Osteoblast (primary cell): ENCODE measurements around the gene KLRD1. TPM values are rescaled to one million over a fixed set of nuclear protein-coding genes. Genes with fewer than 3 reads are reported as not detected.

Experiments used
- DNase-seq: peaks from one replicate; pipeline ENCODE4 v3.0.0; 2011; ENCODE audit warnings: low spot score, mixed read lengths; ENCODE audit not compliant: insufficient read length; ENCODE audit errors: missing footprints
- H2AFZ ChIP-seq: 2 replicates; pipeline ENCODE4 v1.6.0; 2011; ENCODE audit warnings: mild to moderate bottlenecking, low read length
- H3K27ac ChIP-seq: 2 replicates; pipeline ENCODE4 v1.5.1; 2011; ENCODE audit warnings: mild to moderate bottlenecking, low read depth, low read length, moderate library complexity
- H3K27me3 ChIP-seq: 2 replicates; pipeline ENCODE4 v1.6.0; 2012; ENCODE audit warnings: mild to moderate bottlenecking, control low read depth, inconsistent platforms, low read length, moderate library complexity; ENCODE audit not compliant: insufficient read depth
- H3K36me3 ChIP-seq: 2 replicates; pipeline ENCODE4 v1.5.1; 2011; ENCODE audit warnings: mild to moderate bottlenecking, low read length, control low read depth, moderate library complexity; ENCODE audit not compliant: insufficient read depth
- H3K4me1 ChIP-seq: 2 replicates; pipeline ENCODE4 v1.5.1; 2011; ENCODE audit warnings: mild to moderate bottlenecking, low read length, control low read depth, moderate library complexity; ENCODE audit not compliant: insufficient read depth
- H3K4me2 ChIP-seq: 2 replicates; pipeline ENCODE4 v1.6.0; 2011; ENCODE audit warnings: mild to moderate bottlenecking, low read length; ENCODE audit not compliant: insufficient read depth
- H3K4me3 ChIP-seq: fragments of 200-600 bp; sonication (generic); 3 replicates; pipeline ENCODE4 v1.5.1; 2012; ENCODE audit warnings: mild to moderate bottlenecking, low read length, inconsistent platforms; ENCODE audit not compliant: insufficient read depth
- H3K79me2 ChIP-seq: 2 replicates; pipeline ENCODE4 v1.6.0; 2012; ENCODE audit warnings: mild to moderate bottlenecking, low read length, control low read depth, inconsistent platforms; ENCODE audit not compliant: insufficient read depth
- H3K9me3 ChIP-seq: 2 replicates; pipeline ENCODE4 v1.5.1; 2011; ENCODE audit warnings: low read depth, low read length, control low read depth
- H4K20me1 ChIP-seq: 2 replicates; pipeline ENCODE4 v1.6.0; 2012; ENCODE audit warnings: mild to moderate bottlenecking, low read length, control low read depth; ENCODE audit not compliant: insufficient read depth
- CTCF ChIP-seq: IDR thresholded peaks from 2 replicates; pipeline ENCODE4 v1.5.1; 2011; ENCODE audit warnings: mild to moderate bottlenecking, low read depth, low read length, moderate library complexity; ENCODE audit errors: extremely low read depth
- total RNA-seq: library from RNA; depleted of rRNA; stranded (reverse); fragments of >200 nt; gene quantifications from 2 replicates; pipeline ENCODE4 v1.2.3, GENCODE V29; 2012

The KLRD1 gene
- total RNA-seq, 1 donor: 0.36 TPM

- H3K9me3 ChIP-seq: no peaks in the 10 kb centered on the region
These were observed 14.0 kb upstream of the KLRD1 start for GRCh38 chr12:10293570-10294227.

GRCh38 chr12:10301103-10301502 is 6.6 kb upstream of the KLRD1 start:
- no peak for TF ChIP-seq CTCF
- no peaks in the 10 kb centered on the region for H3K36me3 ChIP-seq
- H3K9me3 ChIP-seq: no peaks in the 10 kb centered on the region
- H3K4me2 ChIP-seq: no peak overlapping the region
- H3K4me3 ChIP-seq: no peak overlapping the region
- no peak for DNase-seq
- peaks cover 7% of the 10 kb centered on the region for H3K27me3 ChIP-seq
- H3K79me2 ChIP-seq: no peaks in the 10 kb centered on the region
- H3K4me1 ChIP-seq: peaks cover 2% of the 10 kb centered on the region
- H2AFZ ChIP-seq: no peak overlapping the region
- H4K20me1 ChIP-seq: no peaks in the 10 kb centered on the region
- H3K27ac ChIP-seq: no peak overlapping the region

More at GRCh38 chr12:10293570-10294227, 14.0 kb upstream of the KLRD1 start:
- no peaks in the 10 kb centered on the region for H3K36me3 ChIP-seq
- no peak overlapping the region for H3K27ac ChIP-seq
- H2AFZ ChIP-seq: no peak overlapping the region
- no peaks in the 10 kb centered on the region for H3K79me2 ChIP-seq
- no peak for TF ChIP-seq CTCF
- no peaks in the 10 kb centered on the region for H4K20me1 ChIP-seq
- H3K4me2 ChIP-seq: no peak overlapping the region
- peaks cover 4% of the 10 kb centered on the region for H3K27me3 ChIP-seq
- H3K4me3 ChIP-seq: no peak overlapping the region
- no peaks in the 10 kb centered on the region for H3K4me1 ChIP-seq
- DNase-seq: peak; percentile 32

- H2AFZ ChIP-seq: no peak overlapping the region
- no peaks in the 10 kb centered on the region for H4K20me1 ChIP-seq
- H3K4me2 ChIP-seq: no peak overlapping the region
- no peak for TF ChIP-seq CTCF
- no peaks in the 10 kb centered on the region for H3K36me3 ChIP-seq
- H3K79me2 ChIP-seq: no peaks in the 10 kb centered on the region
- peaks cover 2% of the 10 kb centered on the region for H3K4me1 ChIP-seq
- H3K4me3 ChIP-seq: no peak overlapping the region
- H3K9me3 ChIP-seq: no peaks in the 10 kb centered on the region
- peaks cover 12% of the 10 kb centered on the region for H3K27me3 ChIP-seq
- DNase-seq: no peak
- no peak overlapping the region for H3K27ac ChIP-seq
These were observed 3.5 kb upstream of the KLRD1 start for GRCh38 chr12:10304161-10304574.

- no peaks in the 10 kb centered on the region for H3K9me3 ChIP-seq
- DNase-seq: no peak
- H3K4me2 ChIP-seq: no peak overlapping the region
- H3K4me3 ChIP-seq: no peak overlapping the region
- TF ChIP-seq CTCF: no peak
- H3K27me3 ChIP-seq: peaks cover 15% of the 10 kb centered on the region
- no peaks in the 10 kb centered on the region for H4K20me1 ChIP-seq
- H3K36me3 ChIP-seq: no peaks in the 10 kb centered on the region
- no peaks in the 10 kb centered on the region for H3K79me2 ChIP-seq
- no peak overlapping the region for H3K27ac ChIP-seq
- no peak overlapping the region for H2AFZ ChIP-seq
- peaks cover 2% of the 10 kb centered on the region for H3K4me1 ChIP-seq
These were observed 2.3 kb upstream of the KLRD1 start for GRCh38 chr12:10305411-10305810.
